B cell (primary cell): Measurements from ENCODE around the gene PSME2. TPM values are rescaled to one million over a fixed set of nuclear protein-coding genes. Genes with fewer than 3 reads are reported as not detected.

Experiments
- ATAC-seq: fragments of 200-7000 bp; cut with Tn5 transposase; one replicate; pipeline ENCODE4 v1.10.0; 2021; ENCODE audit warnings: low read depth, mild to moderate bottlenecking, moderate number of reproducible peaks, moderate library complexity
- CTCF ChIA-PET: fragments of 350-600 bp; sonication (Branson Sonifier 250); formaldehyde crosslinking; loops from one replicate; lab custom pipeline; 2021; ENCODE audit warnings: antibody characterized with exemption, inconsistent platforms; lab: Charles Lee
- POLR2A ChIA-PET: fragments of 350-600 bp; sonication (Branson Sonifier 250); formaldehyde crosslinking; loops from one replicate; lab custom pipeline; 2021; ENCODE audit warnings: antibody characterized with exemption; lab: Charles Lee
- DNase-seq: peaks from one replicate; pipeline ENCODE4 v3.0.0; 2013
- H2AFZ ChIP-seq: 2 replicates; pipeline ENCODE4 v1.6.1; 2012; ENCODE audit warnings: mild to moderate bottlenecking, low read depth, low read length; ENCODE audit not compliant: insufficient read depth, poor library complexity, severe bottlenecking
- H3K27ac ChIP-seq, 2 donors: 1 replicate in 1 of 2; 2 replicates in 1 of 2; pipeline ENCODE4 v1.5.1; 2012 to 2013; ENCODE audit warnings: low read length in 2 of 2, mild to moderate bottlenecking in 2 of 2, moderate library complexity in 1 of 2
- H3K27me3 ChIP-seq, 4 experiments: fragments of 200-600 bp in 1 of 4; sonication (generic) in 1 of 4; replicated peaks in 1 of 4; 1 replicate in 2 of 4; 2 replicates in 2 of 4; pipeline versions ENCODE4 v1.6.1 to v1.7.0; 2013 to 2016; ENCODE audit warnings: low read length in 3 of 4, mild to moderate bottlenecking in 2 of 4, mixed read lengths in 1 of 4, moderate library complexity in 1 of 4; ENCODE audit not compliant: insufficient read depth in 4 of 4, control insufficient read depth in 3 of 4; ENCODE audit errors: control extremely low read depth in 1 of 4
- H3K36me3 ChIP-seq, 2 experiments: replicated peaks in 1 of 2; 1 replicate in 1 of 2; 2 replicates in 1 of 2; pipeline versions ENCODE4 v1.6.1 to v1.7.1; 2013; ENCODE audit warnings: low read length in 1 of 2; ENCODE audit not compliant: insufficient read depth in 2 of 2, control insufficient read depth in 1 of 2; ENCODE audit errors: control extremely low read depth in 1 of 2, extremely low read depth in 1 of 2
- H3K4me1 ChIP-seq, 2 donors: fragments of 200-600 bp in 1 of 2; sonication (generic) in 1 of 2; 1 replicate in 1 of 2; 2 replicates in 1 of 2; pipeline versions ENCODE4 v1.5.1 to v1.6.1; 2013 to 2017; ENCODE audit warnings: low read length in 2 of 2; ENCODE audit not compliant: control insufficient read depth in 2 of 2, insufficient read depth in 2 of 2
- H3K4me2 ChIP-seq: replicated peaks from 2 replicates; pipeline ENCODE3; 2012; ENCODE audit warnings: mild to moderate bottlenecking, low read depth, low read length; ENCODE audit not compliant: poor library complexity, severe bottlenecking
- H3K4me3 ChIP-seq, 5 experiments: fragments of 200-600 bp in 1 of 5; sonication (generic) in 1 of 5; 1 replicate in 3 of 5; 2 replicates in 2 of 5; pipeline versions ENCODE4 v1.5.1 to v1.7.0; 2011 to 2016; ENCODE audit warnings: low read length in 4 of 5, mild to moderate bottlenecking in 4 of 5, low read depth in 2 of 5, control low read depth in 1 of 5, moderate library complexity in 1 of 5; ENCODE audit not compliant: insufficient read depth in 1 of 5; ENCODE audit errors: control extremely low read depth in 1 of 5, extremely low read depth in 1 of 5
- H3K79me2 ChIP-seq: fragments of 200-600 bp; sonication (generic); one replicate; pipeline ENCODE4 v1.6.0; 2016; ENCODE audit warnings: low read length; ENCODE audit not compliant: control insufficient read depth, insufficient read depth
- H3K9ac ChIP-seq: fragments of 200-600 bp; sonication (generic); 2 replicates; pipeline ENCODE4 v1.6.1; 2017; ENCODE audit warnings: mild to moderate bottlenecking, low read length, moderate library complexity
- H3K9me3 ChIP-seq, 3 donors: one replicate each; pipeline versions ENCODE4 v1.6.1 to v1.7.1; 2013; ENCODE audit warnings: low read length in 2 of 3; ENCODE audit not compliant: control insufficient read depth in 2 of 3, insufficient read depth in 1 of 3; ENCODE audit errors: control extremely low read depth in 1 of 3
- H4K20me1 ChIP-seq: 2 replicates; pipeline ENCODE4 v1.6.0; 2012; ENCODE audit warnings: mild to moderate bottlenecking, low read length; ENCODE audit not compliant: insufficient read depth, control insufficient read depth, poor library complexity, severe bottlenecking
- H3K27ac Mint-ChIP-seq: one replicate; pipeline ENCODE4 v1.8.0; 2021; ENCODE audit warnings: mixed read lengths
- H3K27me3 Mint-ChIP-seq: one replicate; pipeline ENCODE4 v1.8.0; 2021; ENCODE audit warnings: mixed read lengths
- H3K4me1 Mint-ChIP-seq: one replicate; pipeline ENCODE4 v1.8.0; 2021; ENCODE audit warnings: mixed read lengths
- H3K4me3 Mint-ChIP-seq: one replicate; pipeline ENCODE4 v1.8.0; 2021; ENCODE audit warnings: mixed read lengths
- H3K9me3 Mint-ChIP-seq: one replicate; pipeline ENCODE4 v1.8.0; 2022; ENCODE audit warnings: mixed read lengths; ENCODE audit not compliant: insufficient read depth
- EZH2 ChIP-seq: IDR thresholded peaks from 2 replicates; pipeline ENCODE4 v1.6.1; 2012; ENCODE audit warnings: borderline replicate concordance, low read depth, mild to moderate bottlenecking, moderate library complexity, low read length; ENCODE audit not compliant: insufficient read depth, poor library complexity, severe bottlenecking
- WGBS: methylation state at CpG from one replicate; pipeline ENCODE4 v1.1.5; 2013; ENCODE audit warnings: missing lambda C conversion rate; ENCODE audit not compliant: insufficient coverage; 5-methylcytosine and 5-hydroxymethylcytosine counted together
- intact Hi-C: fragments of 100-400 bp; cut with micrococcal nuclease; formaldehyde crosslinking; loops from one replicate; pipeline ENCODE4 v1.10.0; 2022
- polyA plus RNA-seq: library from polyadenylated mRNA; depleted of rRNA; stranded (reverse); fragments of >200 nt; gene quantifications from 2 replicates; pipeline ENCODE4 v1.2.3, GENCODE V29; 2012
- total RNA-seq, 2 donors: library from RNA; stranded (reverse); fragments of 120-200 nt in 1 of 2; gene quantifications; 1 replicate in 1 of 2; 2 replicates in 1 of 2; pipeline versions ENCODE4 v1.2.3 to v1.2.4, GENCODE V29; 2013 to 2022
- TF ChIP-seq, protein P1 (sequence below): fragments of 200-600 bp; IDR thresholded peaks from one replicate; pipeline ENCODE4 v1.8.0; 2022; ENCODE audit warnings: antibody characterized with exemption, mild to moderate bottlenecking

PSME2 gene
- total and polyA plus RNA-seq, 2 donors (not counting 1 experiment from before 2014, with no cell fraction given), result 126 to 141 TPM

DNA sequence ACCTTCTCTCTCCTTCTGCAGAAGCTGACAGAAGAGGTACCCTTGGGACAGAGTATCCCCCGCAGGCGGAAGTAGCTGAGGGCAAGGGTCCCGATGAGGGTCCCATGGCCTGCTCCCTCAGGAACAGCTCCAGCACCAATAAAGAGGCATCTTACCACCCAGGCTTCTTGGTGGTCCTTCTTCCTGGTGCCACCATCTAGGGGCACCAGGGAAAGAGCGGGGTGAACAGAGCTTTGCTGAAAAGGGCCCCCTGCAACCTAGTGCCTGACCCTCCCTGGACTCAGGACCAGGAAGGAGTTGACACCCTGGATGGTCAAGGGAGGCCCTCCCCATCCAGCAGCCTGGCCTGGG, 14.1 kb upstream of the PSME2 start:
- Histone ChIP-seq H3K79me2 (peaks cover 45% of the 10 kb centered on the region), H3K4me2 (peak overlapping the region; percentile 77), H3K9ac (no peak overlapping the region), H3K27me3 (no peaks in the 10 kb centered on the region), H3K27ac (peak overlapping the region; percentile 85 to 88), H4K20me1 (peaks cover 39% of the 10 kb centered on the region), H3K36me3 (peaks cover 6 to 68% of the 10 kb centered on the region in 2 experiments), H3K4me1 (peaks cover 29 to 39% of the 10 kb centered on the region in 2 donors), H3K4me3 (no peak overlapping the region), H2AFZ (peak overlapping the region; percentile 60), H3K9me3 (no peaks in the 10 kb centered on the region)
- Mint-ChIP-seq H3K27me3 (no peaks in the 10 kb centered on the region), H3K27ac (peak overlapping the region; percentile 99), H3K4me1 (peaks cover 42% of the 10 kb centered on the region), H3K4me3 (peak overlapping the region; percentile 39), H3K9me3 (no peaks in the 10 kb centered on the region)
- ATAC-seq (no peak), DNase-seq (no peak)
- no peak for TF ChIP-seq EZH2
- TF ChIP-seq, protein P1, sequence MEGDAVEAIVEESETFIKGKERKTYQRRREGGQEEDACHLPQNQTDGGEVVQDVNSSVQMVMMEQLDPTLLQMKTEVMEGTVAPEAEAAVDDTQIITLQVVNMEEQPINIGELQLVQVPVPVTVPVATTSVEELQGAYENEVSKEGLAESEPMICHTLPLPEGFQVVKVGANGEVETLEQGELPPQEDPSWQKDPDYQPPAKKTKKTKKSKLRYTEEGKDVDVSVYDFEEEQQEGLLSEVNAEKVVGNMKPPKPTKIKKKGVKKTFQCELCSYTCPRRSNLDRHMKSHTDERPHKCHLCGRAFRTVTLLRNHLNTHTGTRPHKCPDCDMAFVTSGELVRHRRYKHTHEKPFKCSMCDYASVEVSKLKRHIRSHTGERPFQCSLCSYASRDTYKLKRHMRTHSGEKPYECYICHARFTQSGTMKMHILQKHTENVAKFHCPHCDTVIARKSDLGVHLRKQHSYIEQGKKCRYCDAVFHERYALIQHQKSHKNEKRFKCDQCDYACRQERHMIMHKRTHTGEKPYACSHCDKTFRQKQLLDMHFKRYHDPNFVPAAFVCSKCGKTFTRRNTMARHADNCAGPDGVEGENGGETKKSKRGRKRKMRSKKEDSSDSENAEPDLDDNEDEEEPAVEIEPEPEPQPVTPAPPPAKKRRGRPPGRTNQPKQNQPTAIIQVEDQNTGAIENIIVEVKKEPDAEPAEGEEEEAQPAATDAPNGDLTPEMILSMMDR, result no peak
- intact Hi-C loops, result loop anchor here (5.0 kb wide), 1 partner anchor 72 kb away; the partner anchor contains the start of genes GMPR2 and NEDD8
- ChIA-PET CTCF (interaction anchor here (0.7 to 3.8 kb wide), 33 partner anchors 8 to 529 kb away, joined by 3 to 63 read pairs (median 9); partner anchors contain the start of genes CHMP4A, CIDEB, DCAF11 and EMC9), POLR2A (interaction anchor here (0.7 to 3.8 kb wide), 14 partner anchors 9 to 62 kb away, joined by 3 to 35 read pairs (median 7); partner anchors contain the start of genes CHMP4A, DCAF11, EMC9 and IPO4)
- WGBS, result 100% methylated on average over 2 of the region's 4 CpGs

- TF ChIP-seq, protein P1, result no peak
- no peak for TF ChIP-seq EZH2
- POLR2A ChIA-PET, result interaction anchor here (0.6 to 3.8 kb wide), 9 partner anchors 14 to 63 kb away, joined by 4 to 35 read pairs (median 8); partner anchors contain the start of genes CHMP4A, DCAF11, IPO4 and NRL
- no peaks in the 10 kb centered on the region for H3K9me3 Mint-ChIP-seq
- peak overlapping the region; percentile 89 for H3K27ac Mint-ChIP-seq
- 100% methylated on average over 7 of the region's 11 CpGs for WGBS
- Histone ChIP-seq H3K4me3 (no peak overlapping the region), H3K9me3 (no peaks in the 10 kb centered on the region), H3K36me3 (peaks cover 4 to 68% of the 10 kb centered on the region in 2 experiments), H3K79me2 (peaks cover 50% of the 10 kb centered on the region), H3K4me2 (peak overlapping the region; percentile 77), H3K27ac (peak overlapping the region; percentile 85 to 88), H3K9ac (no peak overlapping the region), H4K20me1 (peaks cover 34% of the 10 kb centered on the region), H3K4me1 (peaks cover 29 to 39% of the 10 kb centered on the region in 2 donors), H3K27me3 (no peaks in the 10 kb centered on the region), H2AFZ (no peak overlapping the region)
- no peaks in the 10 kb centered on the region for H3K27me3 Mint-ChIP-seq
- H3K4me3 Mint-ChIP-seq, result peak overlapping the region; percentile 39
- no peak for ATAC-seq
- no peak for DNase-seq
- CTCF ChIA-PET, result interaction anchor here (0.7 to 3.8 kb wide), 29 partner anchors 7 to 528 kb away, joined by 3 to 63 read pairs (median 9); partner anchors contain the start of genes CHMP4A, CIDEB, DCAF11 and EMC9
- peaks cover 38% of the 10 kb centered on the region for H3K4me1 Mint-ChIP-seq
- intact Hi-C loops, result loop anchor here (5.0 kb wide), 1 partner anchor 72 kb away; the partner anchor contains the start of genes GMPR2 and NEDD8
These were observed 13.5 kb upstream of the PSME2 start for GRCh38 chr14:24159777-24160498.
